GM10266 (cell line): ENCODE results near the gene FBXO10.

ENCODE experiments used
- DNase-seq: peaks from one replicate; pipeline ENCODE4 v3.0.0; 2012; ENCODE audit errors: extremely low spot score
- CTCF ChIP-seq: IDR thresholded peaks from 2 replicates; pipeline ENCODE4 v1.5.1; 2012; ENCODE audit warnings: mild to moderate bottlenecking, low read depth; ENCODE audit not compliant: control insufficient read depth, insufficient read depth; ENCODE audit errors: missing control alignments

FBXO10 gene

GRCh38 chr9:37561682-37562081 lies 14.5 kb downstream of the FBXO10 start:
- DNase-seq: no peak
- TF ChIP-seq CTCF: no peak

- no peak for TF ChIP-seq CTCF
These were observed 16.2 kb downstream of the FBXO10 start for GRCh38 chr9:37559855-37560592.

GRCh38 chr9:37559125-37559524 lies 17.1 kb downstream of the FBXO10 start:
- no peak for DNase-seq
- no peak for TF ChIP-seq CTCF

More at GRCh38 chr9:37559855-37560592, 16.2 kb downstream of the FBXO10 start:
- no peak for DNase-seq

GRCh38 chr9:37555786-37556185 lies 20.4 kb downstream of the FBXO10 start:
- no peak for DNase-seq
- no peak for TF ChIP-seq CTCF

- TF ChIP-seq CTCF: no peak
- no peak for DNase-seq
These were observed 21.9 kb downstream of the FBXO10 start for GRCh38 chr9:37554318-37554717.

- no peak for TF ChIP-seq CTCF
- DNase-seq: no peak
These were observed 24.3 kb downstream of the FBXO10 start for GRCh38 chr9:37551888-37552287.

GRCh38 chr9:37551468-37551867 lies 24.7 kb downstream of the FBXO10 start:
- DNase-seq: no peak
- no peak for TF ChIP-seq CTCF
